ENCODE results near the gene PTGFR.

- no peak for TF ChIP-seq CTCF (IDR thresholded peaks at IDR 0.05)
- TF ChIP-seq EZH2 (IDR thresholded peaks at IDR 0.05), result no peak
- no peak for TF ChIP-seq EZH2phosphoT487 (IDR thresholded peaks at IDR 0.05)
Observed at GRCh38 chr1:78441921-78442320, 48.9 kb upstream of the PTGFR start.
